HEK293 (cell line): ENCODE results near the gene TAF1D.

Source experiments
- GLIS1 ChIP-seq: fragments of 450-650 bp; formaldehyde crosslinking; IDR thresholded peaks from 2 replicates; pipeline ENCODE4 v1.5.1; 2016; ENCODE audit warnings: missing biosample characterization, missing genetic modification characterization
- KLF1 ChIP-seq: fragments of 450-650 bp; formaldehyde crosslinking; IDR thresholded peaks from 2 replicates; pipeline ENCODE4 v1.5.1; 2016; ENCODE audit warnings: missing biosample characterization, missing genetic modification characterization
- OVOL3 ChIP-seq: fragments of 450-650 bp; formaldehyde crosslinking; IDR thresholded peaks from 2 replicates; pipeline ENCODE4 v1.5.1; 2016; ENCODE audit warnings: missing biosample characterization, missing genetic modification characterization
- REST ChIP-seq: fragments of 450-650 bp; formaldehyde crosslinking; IDR thresholded peaks from 2 replicates; pipeline ENCODE4 v1.5.1; 2016; ENCODE audit warnings: missing biosample characterization, missing genetic modification characterization
- SALL2 ChIP-seq: fragments of 450-650 bp; formaldehyde crosslinking; IDR thresholded peaks from 2 replicates; pipeline ENCODE4 v1.5.0; 2017; ENCODE audit warnings: missing biosample characterization, mild to moderate bottlenecking, missing genetic modification characterization, borderline replicate concordance
- SCRT2 ChIP-seq: fragments of 450-650 bp; formaldehyde crosslinking; IDR thresholded peaks from 2 replicates; pipeline ENCODE4 v1.5.1; 2016; ENCODE audit warnings: missing biosample characterization, missing genetic modification characterization
- SP7 ChIP-seq: fragments of 450-650 bp; formaldehyde crosslinking; IDR thresholded peaks from 2 replicates; pipeline ENCODE4 v1.5.1; 2016; ENCODE audit warnings: missing biosample characterization, missing genetic modification characterization
- WT1 ChIP-seq: fragments of 450-650 bp; formaldehyde crosslinking; IDR thresholded peaks from 2 replicates; pipeline ENCODE4 v1.5.1; 2016; ENCODE audit warnings: missing biosample characterization, missing genetic modification characterization
- ZBTB17 ChIP-seq: fragments of 450-650 bp; formaldehyde crosslinking; IDR thresholded peaks from 2 replicates; pipeline ENCODE4 v1.5.1; 2016; ENCODE audit warnings: missing biosample characterization, missing genetic modification characterization
- ZBTB21 ChIP-seq: fragments of 450-650 bp; formaldehyde crosslinking; IDR thresholded peaks from 2 replicates; pipeline ENCODE4 v1.5.1; 2017; ENCODE audit warnings: missing biosample characterization, missing genetic modification characterization
- ZEB2 ChIP-seq: fragments of 450-650 bp; formaldehyde crosslinking; IDR thresholded peaks from 2 replicates; pipeline ENCODE4 v1.5.1; 2016; ENCODE audit warnings: missing biosample characterization, missing genetic modification characterization
- ZNF133 ChIP-seq: fragments of 450-650 bp; formaldehyde crosslinking; IDR thresholded peaks from 2 replicates; pipeline ENCODE4 v1.5.1; 2016; ENCODE audit warnings: missing biosample characterization, missing genetic modification characterization
- ZNF184 ChIP-seq: fragments of 450-650 bp; IDR thresholded peaks from 2 replicates; pipeline ENCODE4 v1.5.1; 2018; ENCODE audit warnings: missing biosample characterization, mild to moderate bottlenecking, missing genetic modification characterization
- ZNF26 ChIP-seq: fragments of 450-650 bp; formaldehyde crosslinking; IDR thresholded peaks from 2 replicates; pipeline ENCODE4 v1.5.1; 2016; ENCODE audit warnings: missing biosample characterization, missing genetic modification characterization
- ZNF280D ChIP-seq: fragments of 450-650 bp; formaldehyde crosslinking; IDR thresholded peaks from 2 replicates; pipeline ENCODE4 v1.5.1; 2016; ENCODE audit warnings: missing biosample characterization, missing genetic modification characterization
- ZNF341 ChIP-seq: fragments of 450-650 bp; formaldehyde crosslinking; IDR thresholded peaks from 2 replicates; pipeline ENCODE4; 2016; ENCODE audit warnings: low read depth, missing biosample characterization, missing genetic modification characterization
- ZNF37A ChIP-seq: fragments of 450-650 bp; IDR thresholded peaks from 2 replicates; pipeline ENCODE4 v1.5.1; 2018; ENCODE audit warnings: missing biosample characterization, missing genetic modification characterization
- ZNF548 ChIP-seq: fragments of 450-650 bp; formaldehyde crosslinking; IDR thresholded peaks from 2 replicates; pipeline ENCODE4 v1.5.1; 2016; ENCODE audit warnings: missing biosample characterization, missing genetic modification characterization
- ZNF558 ChIP-seq: fragments of 450-650 bp; formaldehyde crosslinking; IDR thresholded peaks from 2 replicates; pipeline ENCODE4 v1.5.1; 2016; ENCODE audit warnings: missing biosample characterization, missing genetic modification characterization
- ZNF596 ChIP-seq: fragments of 450-650 bp; IDR thresholded peaks from 2 replicates; pipeline ENCODE4 v1.5.0; 2018; ENCODE audit warnings: missing biosample characterization, mild to moderate bottlenecking, missing genetic modification characterization, moderate library complexity
- ZNF629 ChIP-seq: fragments of 450-650 bp; formaldehyde crosslinking; IDR thresholded peaks from 2 replicates; pipeline ENCODE4 v1.5.1; 2017; ENCODE audit warnings: missing biosample characterization, missing genetic modification characterization
- ZNF677 ChIP-seq: fragments of 450-650 bp; IDR thresholded peaks from 2 replicates; pipeline ENCODE4 v1.5.0; 2018; ENCODE audit warnings: missing biosample characterization, mild to moderate bottlenecking, missing genetic modification characterization, moderate library complexity
- ZNF707 ChIP-seq: fragments of 450-650 bp; formaldehyde crosslinking; IDR thresholded peaks from 2 replicates; pipeline ENCODE4 v1.5.1; 2016; ENCODE audit warnings: missing biosample characterization, missing genetic modification characterization
- ZNF792 ChIP-seq: fragments of 450-650 bp; formaldehyde crosslinking; IDR thresholded peaks from 2 replicates; pipeline ENCODE4 v1.5.1; 2016; ENCODE audit warnings: missing biosample characterization, missing genetic modification characterization
- ZNF830 ChIP-seq: fragments of 450-650 bp; IDR thresholded peaks from 2 replicates; pipeline ENCODE4 v1.5.0; 2018; ENCODE audit warnings: missing biosample characterization, missing genetic modification characterization, low read depth, mild to moderate bottlenecking, moderate library complexity
- ZNF843 ChIP-seq: fragments of 450-650 bp; formaldehyde crosslinking; IDR thresholded peaks from 2 replicates; pipeline ENCODE4 v1.5.1; 2016; ENCODE audit warnings: missing biosample characterization, missing genetic modification characterization
- TF ChIP-seq, protein P1 (sequence below): fragments of 450-650 bp; formaldehyde crosslinking; IDR thresholded peaks from 2 replicates; pipeline ENCODE4 v1.5.1; 2016; ENCODE audit warnings: missing biosample characterization, missing genetic modification characterization, borderline replicate concordance
- TF ChIP-seq, protein P2 (sequence below): fragments of 450-650 bp; formaldehyde crosslinking; IDR thresholded peaks from 2 replicates; pipeline ENCODE4 v1.5.1; 2016; ENCODE audit warnings: missing biosample characterization, missing genetic modification characterization, low read depth

Gene TAF1D

GRCh38 chr11:93784145-93784934 lies 43.0 kb upstream of the TAF1D start, which contains the start of gene MED17 (continued):
- TF ChIP-seq GLIS1 (tag by site-specific recombination) (0 out of 2 replicates have a peak, but pooled peaks have one; percentile 24), KLF1 (tag by site-specific recombination) (no peak), ZNF843 (tag by site-specific recombination) (no peak; the same call in 1 of the 2 replicates), ZNF677 (tag by site-specific recombination) (no peak), ZNF26 (tag by site-specific recombination) (no peak), OVOL3 (tag by site-specific recombination) (no peak), ZNF792 (tag by site-specific recombination) (no peak), SCRT2 (no peak), SP7 (tag by site-specific recombination) (no peak; the same call in 1 of the 2 replicates), ZNF341 (tag by site-specific recombination) (0 out of 2 replicates have a peak, but pooled peaks have one; percentile 17), ZNF558 (tag by site-specific recombination) (no peak), ZNF629 (tag by site-specific recombination) (peak; percentile 78), ZNF548 (tag by site-specific recombination) (no peak), REST (peak; percentile 20; the same call in 1 of the 2 replicates), WT1 (tag by site-specific recombination) (no peak), ZEB2 (tag by site-specific recombination) (no peak), SALL2 (tag by site-specific recombination) (no peak), ZNF830 (no peak), ZNF280D (tag by site-specific recombination) (no peak), ZNF37A (tag by site-specific recombination) (no peak), ZNF596 (tag by site-specific recombination) (no peak), ZNF184 (tag by site-specific recombination) (no peak), ZNF133 (tag by site-specific recombination) (no peak), ZNF707 (tag by site-specific recombination) (no peak), ZBTB21 (no peak), ZBTB17 (tag by site-specific recombination) (peak; percentile 30; the same call in 1 of the 2 replicates)
- TF ChIP-seq, protein P1, sequence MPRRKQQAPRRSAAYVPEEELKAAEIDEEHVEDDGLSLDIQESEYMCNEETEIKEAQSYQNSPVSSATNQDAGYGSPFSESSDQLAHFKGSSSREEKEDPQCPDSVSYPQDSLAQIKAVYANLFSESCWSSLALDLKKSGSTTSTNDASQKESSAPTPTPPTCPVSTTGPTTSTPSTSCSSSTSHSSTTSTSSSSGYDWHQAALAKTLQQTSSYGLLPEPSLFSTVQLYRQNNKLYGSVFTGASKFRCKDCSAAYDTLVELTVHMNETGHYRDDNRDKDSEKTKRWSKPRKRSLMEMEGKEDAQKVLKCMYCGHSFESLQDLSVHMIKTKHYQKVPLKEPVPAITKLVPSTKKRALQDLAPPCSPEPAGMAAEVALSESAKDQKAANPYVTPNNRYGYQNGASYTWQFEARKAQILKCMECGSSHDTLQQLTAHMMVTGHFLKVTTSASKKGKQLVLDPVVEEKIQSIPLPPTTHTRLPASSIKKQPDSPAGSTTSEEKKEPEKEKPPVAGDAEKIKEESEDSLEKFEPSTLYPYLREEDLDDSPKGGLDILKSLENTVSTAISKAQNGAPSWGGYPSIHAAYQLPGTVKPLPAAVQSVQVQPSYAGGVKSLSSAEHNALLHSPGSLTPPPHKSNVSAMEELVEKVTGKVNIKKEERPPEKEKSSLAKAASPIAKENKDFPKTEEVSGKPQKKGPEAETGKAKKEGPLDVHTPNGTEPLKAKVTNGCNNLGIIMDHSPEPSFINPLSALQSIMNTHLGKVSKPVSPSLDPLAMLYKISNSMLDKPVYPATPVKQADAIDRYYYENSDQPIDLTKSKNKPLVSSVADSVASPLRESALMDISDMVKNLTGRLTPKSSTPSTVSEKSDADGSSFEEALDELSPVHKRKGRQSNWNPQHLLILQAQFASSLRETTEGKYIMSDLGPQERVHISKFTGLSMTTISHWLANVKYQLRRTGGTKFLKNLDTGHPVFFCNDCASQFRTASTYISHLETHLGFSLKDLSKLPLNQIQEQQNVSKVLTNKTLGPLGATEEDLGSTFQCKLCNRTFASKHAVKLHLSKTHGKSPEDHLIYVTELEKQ (tag by site-specific recombination), result no peak
- TF ChIP-seq, protein P2, sequence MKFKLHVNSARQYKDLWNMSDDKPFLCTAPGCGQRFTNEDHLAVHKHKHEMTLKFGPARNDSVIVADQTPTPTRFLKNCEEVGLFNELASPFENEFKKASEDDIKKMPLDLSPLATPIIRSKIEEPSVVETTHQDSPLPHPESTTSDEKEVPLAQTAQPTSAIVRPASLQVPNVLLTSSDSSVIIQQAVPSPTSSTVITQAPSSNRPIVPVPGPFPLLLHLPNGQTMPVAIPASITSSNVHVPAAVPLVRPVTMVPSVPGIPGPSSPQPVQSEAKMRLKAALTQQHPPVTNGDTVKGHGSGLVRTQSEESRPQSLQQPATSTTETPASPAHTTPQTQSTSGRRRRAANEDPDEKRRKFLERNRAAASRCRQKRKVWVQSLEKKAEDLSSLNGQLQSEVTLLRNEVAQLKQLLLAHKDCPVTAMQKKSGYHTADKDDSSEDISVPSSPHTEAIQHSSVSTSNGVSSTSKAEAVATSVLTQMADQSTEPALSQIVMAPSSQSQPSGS, result no peak
